NT2/D1 (cell line): Measurements from ENCODE around the gene EPHB2.

Source experiments
- SUZ12 ChIP-seq: IDR thresholded peaks from 2 replicates; pipeline ENCODE4 v1.6.1; 2011; ENCODE audit not compliant: insufficient read length, insufficient read depth; ENCODE audit errors: extremely low read depth
- YY1 ChIP-seq: IDR thresholded peaks from 2 replicates; pipeline ENCODE4 v1.6.1; 2011; ENCODE audit not compliant: insufficient read length, insufficient read depth
- ZNF274 ChIP-seq: IDR thresholded peaks from 2 replicates; pipeline ENCODE4 v1.6.1; 2011; ENCODE audit warnings: mild to moderate bottlenecking, low read depth, low read length

DNA sequence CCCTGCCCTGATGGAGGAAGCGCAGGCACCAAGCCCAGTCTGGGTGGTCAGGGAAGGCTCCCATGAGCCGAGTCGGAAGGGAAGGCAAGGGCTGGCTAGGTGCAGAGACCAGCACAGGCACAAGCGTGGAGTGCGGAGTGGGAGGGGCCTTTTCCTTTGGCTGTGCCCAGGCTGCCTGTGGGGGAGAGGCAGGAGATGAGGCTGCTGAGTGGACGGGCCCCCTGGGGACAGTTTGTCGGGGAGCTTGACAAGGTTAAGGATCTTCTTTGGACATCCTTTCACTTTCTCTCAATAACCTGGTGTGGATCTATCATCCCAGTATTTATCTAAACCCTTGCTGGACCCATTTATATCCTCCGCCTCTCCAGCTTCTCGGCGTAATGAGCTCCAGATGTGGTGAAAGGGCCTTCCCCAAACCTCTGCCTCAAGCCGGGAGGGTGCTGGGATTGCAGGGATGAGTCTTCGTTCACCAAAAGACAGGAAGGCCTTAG, 42.9 kb downstream of the EPHB2 start:
- TF ChIP-seq YY1 (no peak), ZNF274 (no peak), SUZ12 (no peak)
